AML-193 (cell line): ENCODE results near the gene SECTM1.
"Not testable (repeated sequence)": the region's sequence is repeated elsewhere in the genome, so short reads cannot be mapped to it uniquely, and the experiment has no call there.

Experiments
- DNase-seq, 2 experiments: peaks; one replicate each; lab custom pipeline; 2025; lab: John Stamatoyannopoulos, UW

Gene SECTM1

GRCh38 chr17:82333279-82334171 lies at the start of gene SECTM1:
Gene SECTM1 (minus strand): TSS chr17:82333766. CDS start chr17:82327240, 6,526 bp downstream.
- no peak for DNase-seq

GRCh38 chr17:82382933-82383255 lies 49.3 kb upstream of the SECTM1 start:
- DNase-seq: no peak

- not testable (repeated sequence) for DNase-seq
Measured at GRCh38 chr17:82382220-82382932, 48.8 kb upstream of the SECTM1 start.

GRCh38 chr17:82381703-82382009 lies 48.1 kb upstream of the SECTM1 start:
- not testable (repeated sequence) for DNase-seq

GRCh38 chr17:82380860-82381702 lies 47.5 kb upstream of the SECTM1 start:
- no peak for DNase-seq

- DNase-seq: no peak
Measured at GRCh38 chr17:82378741-82379021, 45.1 kb upstream of the SECTM1 start.

- no peak for DNase-seq
Measured at GRCh38 chr17:82377924-82378740, 44.6 kb upstream of the SECTM1 start.

- not testable (repeated sequence) for DNase-seq
Measured at GRCh38 chr17:82377294-82377693, 43.7 kb upstream of the SECTM1 start.

GRCh38 chr17:82376042-82376730 lies 42.6 kb upstream of the SECTM1 start:
- DNase-seq: no peak

GRCh38 chr17:82375359-82376041 lies 41.9 kb upstream of the SECTM1 start:
- no peak for DNase-seq

- no peak for DNase-seq
Measured at GRCh38 chr17:82374626-82375331, 41.2 kb upstream of the SECTM1 start.

- DNase-seq: no peak
Measured at GRCh38 chr17:82373731-82374625, 40.4 kb upstream of the SECTM1 start.

- DNase-seq: not testable (repeated sequence)
Measured at GRCh38 chr17:82373072-82373452, 39.5 kb upstream of the SECTM1 start.

GRCh38 chr17:82372249-82373071 lies 38.9 kb upstream of the SECTM1 start:
- DNase-seq: no peak

GRCh38 chr17:82371333-82372248 lies 38.0 kb upstream of the SECTM1 start, which contains the start of gene UTS2R:
Gene UTS2R (plus strand): TSS chr17:82371765. CDS start chr17:82374325, 2,560 bp downstream.
- no peak for DNase-seq

- DNase-seq: no peak
Measured at GRCh38 chr17:82370471-82371332, 37.1 kb upstream of the SECTM1 start.
